Measurements from ENCODE around the gene RNF220. TPM values are rescaled to one million over a fixed set of nuclear protein-coding genes. Genes with fewer than 3 reads are reported as not detected.

Gene RNF220
- total and polyA plus RNA-seq, 9 of the 15 experiments (the other 6 are each of a cell fraction or from before 2014, with no cell fraction given) = 5.1 to 117 (median 66.9) TPM

DNA sequence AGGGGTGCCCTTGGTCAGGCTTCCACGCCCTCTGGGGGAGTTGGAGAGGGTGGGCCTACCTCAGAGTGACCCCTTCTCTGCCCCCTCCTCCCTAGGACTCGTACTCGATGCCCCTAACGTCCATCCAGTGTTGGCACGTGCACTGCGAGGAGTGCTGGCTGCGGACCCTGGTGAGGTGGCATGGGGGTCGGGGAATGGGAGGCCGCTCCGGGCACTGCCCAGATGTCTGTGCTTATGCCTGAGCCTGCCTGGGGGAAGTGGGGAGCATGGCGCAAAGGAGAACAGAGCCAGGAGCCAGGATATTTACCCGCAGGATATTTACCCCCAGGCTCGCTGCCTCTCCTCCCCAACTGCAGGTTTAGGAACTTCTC, 244.7 kb downstream of the RNF220 start:
- intact Hi-C loops (cut with micrococcal nuclease) (loop anchor here (10.0 kb wide), 1 partner anchor 435 kb away; the partner anchor contains the start of gene DMAP1), in situ Hi-C loops (cut with MboI) (loop anchor here (5.0 kb wide), 2 partner anchors 42 to 277 kb away; no protein-coding TSS in a partner anchor)
- Histone ChIP-seq H3K4me2 (ENCODE audit: insufficient read depth, low read length) (no peak overlapping the region), H3K27ac (ENCODE audit: extremely low read depth, low read depth, low read length) (no peak overlapping the region), H3K9me3 (replicated peaks; ENCODE audit: control insufficient read depth, insufficient read depth, low read depth, low read length) (no peaks in the 10 kb centered on the region), H3K79me2 (ENCODE audit: control insufficient read depth, insufficient read depth, low read length) (no peaks in the 10 kb centered on the region), H3K4me1 (replicated peaks in 1 of 2; ENCODE audit: control insufficient read depth in 2 of 2, insufficient read depth in 2 of 2, low read length in 2 of 2) (peaks cover 0 to 20% of the 10 kb centered on the region in 2 experiments; a peak in 2 of 5 replicates), H3K27me3 (ENCODE audit: control insufficient read depth in 2 of 2, insufficient read depth in 2 of 2, low read length in 2 of 2) (no peaks in the 10 kb centered on the region), H3K4me3 (no peak overlapping the region), H4K20me1 (replicated peaks; ENCODE audit: control insufficient read depth, insufficient read depth, low read length) (peaks cover 6% of the 10 kb centered on the region), H3K9ac (ENCODE audit: insufficient read depth in 1 of 2, low read depth in 2 of 2, low read length in 2 of 2) (no peak overlapping the region), H3K36me3 (ENCODE audit: control insufficient read depth, insufficient read depth, low read length) (peaks cover 66% of the 10 kb centered on the region; the same call in 2 of the 3 replicates), H3K9me1 (ENCODE audit: control insufficient read depth, insufficient read depth, low read length) (no peaks in the 10 kb centered on the region), H2AFZ (ENCODE audit: low read depth, low read length) (no peak overlapping the region)
- ATAC-seq (no peak), DNase-seq (ENCODE audit: extremely low read depth in 1 of 4, low spot score in 3 of 4) (no peak), FAIRE-seq (no peak)
- CTCF ChIA-PET (ENCODE audit: low intra/inter-chr PET ratio) = interaction anchor here (4.3 kb wide), 1 partner anchor 40 kb away, joined by 62 read pairs; no protein-coding TSS in a partner anchor
- TF ChIP-seq EGR1 (conservative IDR thresholded peaks at IDR 0.05) (no peak), SMC3 (conservative IDR thresholded peaks at IDR 0.05; ENCODE audit: insufficient read depth, low read depth, low read length) (no peak), JUND (IDR thresholded peaks at IDR 0.05; ENCODE audit: borderline replicate concordance, low read depth, low read length) (no peak), JUND (tag; IDR thresholded peaks at IDR 0.05; ENCODE audit: borderline replicate concordance, low read depth, low read length) (no peak), PRMT5 (CRISPR knock-in tag; IDR thresholded peaks at IDR 0.05) (no peak), PHTF2 (CRISPR knock-in tag; IDR thresholded peaks at IDR 0.05) (no peak)
- POLR2A ChIA-PET = interaction anchor here (17.6 kb wide), 1 partner anchor 16 kb away, joined by 328 read pairs; no protein-coding TSS in a partner anchor
- no TSS peak for BruUV-seq (replicated peaks)
- 98% methylated on average over 13 of the region's 13 CpGs for WGBS (ENCODE audit: insufficient coverage, low coverage, missing lambda C conversion rate)

Measured in K562 (cell line).